IMR-90 (cell line): ENCODE results near the gene HTATSF1.

Source experiments
- BHLHE40 ChIP-seq: fragments of 150-350 bp; IDR thresholded peaks from 2 replicates; pipeline ENCODE4 v1.6.1; 2016; ENCODE audit warnings: mild to moderate bottlenecking, low read depth, low read length
- CTCF ChIP-seq: conservative IDR thresholded peaks from 2 replicates; pipeline ENCODE4 v1.5.1; 2012; ENCODE audit warnings: mild to moderate bottlenecking, low read depth, low read length, improper control_type of control experiment
- ELK1 ChIP-seq: fragments of 150-350 bp; IDR thresholded peaks from 2 replicates; pipeline ENCODE4 v1.6.1; 2016; ENCODE audit warnings: low read depth, mild to moderate bottlenecking, low read length, moderate library complexity, borderline replicate concordance
- MXI1 ChIP-seq: IDR thresholded peaks from 2 replicates; pipeline ENCODE4 v1.6.1; 2012; ENCODE audit warnings: low read depth, mild to moderate bottlenecking, low read length, moderate library complexity, borderline replicate concordance
- POLR2A ChIP-seq: IDR thresholded peaks from 2 replicates; pipeline ENCODE4 v1.6.1; 2012; ENCODE audit warnings: mild to moderate bottlenecking, low read depth, low read length
- RAD21 ChIP-seq: IDR thresholded peaks from 2 replicates; pipeline ENCODE4 v1.6.1; 2012; ENCODE audit warnings: low read length, improper control_type of control experiment
- RFX5 ChIP-seq: IDR thresholded peaks from 2 replicates; pipeline ENCODE4 v1.8.0; 2012; ENCODE audit warnings: low read depth, mild to moderate bottlenecking, low read length, moderate library complexity
- USF2 ChIP-seq: fragments of 150-350 bp; IDR thresholded peaks from 2 replicates; pipeline ENCODE4 v1.6.1; 2017; ENCODE audit warnings: mild to moderate bottlenecking, antibody characterized with exemption, low read length, low read depth

- TF ChIP-seq CTCF (no peak), USF2 (no peak), POLR2A (no peak), RFX5 (no peak), RAD21 (no peak), BHLHE40 (no peak), MXI1 (no peak), ELK1 (no peak)
These were observed 5.6 kb upstream of the HTATSF1 start for GRCh38 chrX:136491832-136492231.
